H9 (cell line): ENCODE data around the gene ABCC4. TPM values are rescaled to one million over a fixed set of nuclear protein-coding genes. Genes with fewer than 3 reads are reported as not detected.

Experiments
- DNase-seq: peaks from one replicate; pipeline ENCODE4 v3.0.0-alpha.2; 2017
- H2AFZ ChIP-seq: one replicate; pipeline ENCODE4 v1.6.1; 2013; ENCODE audit warnings: mild to moderate bottlenecking, low read length, control low read depth, moderate library complexity
- H2AK5ac ChIP-seq: 2 replicates; pipeline ENCODE4 v1.6.1; 2013; ENCODE audit warnings: low read length, control low read depth, mixed read lengths; ENCODE audit not compliant: insufficient read length
- H2BK120ac ChIP-seq: one replicate; pipeline ENCODE4 v1.6.1; 2013; ENCODE audit warnings: low read depth, mild to moderate bottlenecking, low read length, control low read depth, inconsistent platforms; ENCODE audit not compliant: poor library complexity, severe bottlenecking
- H2BK12ac ChIP-seq: 2 replicates; pipeline ENCODE4 v1.6.1; 2013; ENCODE audit warnings: low read length, control low read depth, mixed read lengths, low read depth; ENCODE audit not compliant: insufficient read length
- H2BK15ac ChIP-seq: 2 replicates; pipeline ENCODE4 v1.6.1; 2013; ENCODE audit warnings: low read depth, low read length, control low read depth
- H2BK20ac ChIP-seq: one replicate; pipeline ENCODE4 v1.6.1; 2013; ENCODE audit warnings: low read depth, mild to moderate bottlenecking, low read length, control low read depth, inconsistent platforms; ENCODE audit not compliant: poor library complexity, severe bottlenecking
- H2BK5ac ChIP-seq: 2 replicates; pipeline ENCODE4 v1.6.1; 2013; ENCODE audit warnings: low read length, control low read depth, mixed read lengths; ENCODE audit not compliant: insufficient read length
- H3K14ac ChIP-seq: 2 replicates; pipeline ENCODE4 v1.6.1; 2013; ENCODE audit warnings: low read length, control low read depth; ENCODE audit not compliant: insufficient read depth
- H3K18ac ChIP-seq: 2 replicates; pipeline ENCODE4 v1.6.1; 2013; ENCODE audit warnings: low read depth, mild to moderate bottlenecking, mixed read lengths, low read length, control low read depth; ENCODE audit not compliant: insufficient read length
- H3K23ac ChIP-seq: 2 replicates; pipeline ENCODE4 v1.6.1; 2013; ENCODE audit warnings: low read length, control low read depth, mixed read lengths, low read depth; ENCODE audit not compliant: insufficient read length
- H3K23me2 ChIP-seq: 2 replicates; pipeline ENCODE4 v1.6.1; 2013; ENCODE audit warnings: low read depth, mild to moderate bottlenecking, mixed read lengths, low read length, control low read depth; ENCODE audit not compliant: insufficient read length, poor library complexity, severe bottlenecking
- H3K27ac ChIP-seq: 2 replicates; pipeline ENCODE4 v1.5.1; 2013; ENCODE audit warnings: low read length, control low read depth, mixed read lengths, low read depth; ENCODE audit not compliant: insufficient read length
- H3K27me3 ChIP-seq: 2 replicates; pipeline ENCODE4 v1.6.1; 2013; ENCODE audit warnings: low read length, control low read depth, inconsistent platforms; ENCODE audit not compliant: insufficient read depth
- H3K4ac ChIP-seq: 2 replicates; pipeline ENCODE4 v1.6.1; 2013; ENCODE audit warnings: low read depth, mild to moderate bottlenecking, control low read depth, inconsistent platforms, low read length, moderate library complexity
- H3K4me1 ChIP-seq: 2 replicates; pipeline ENCODE4 v1.6.1; 2013; ENCODE audit warnings: low read length, control low read depth, inconsistent platforms; ENCODE audit not compliant: insufficient read depth
- H3K4me2 ChIP-seq: 2 replicates; pipeline ENCODE4 v1.6.1; 2013; ENCODE audit warnings: low read length, control low read depth, mixed read lengths; ENCODE audit not compliant: insufficient read length, insufficient read depth
- H3K56ac ChIP-seq: 2 replicates; pipeline ENCODE4 v1.6.1; 2013; ENCODE audit warnings: low read depth, mild to moderate bottlenecking, mixed read lengths, low read length, control low read depth; ENCODE audit not compliant: insufficient read length
- H3K79me1 ChIP-seq: 2 replicates; pipeline ENCODE4 v1.6.1; 2013; ENCODE audit warnings: low read depth, mild to moderate bottlenecking, moderate library complexity, low read length, control low read depth, inconsistent platforms; ENCODE audit not compliant: insufficient read depth, poor library complexity, severe bottlenecking
- H3K79me2 ChIP-seq: 2 replicates; pipeline ENCODE4 v1.6.1; 2013; ENCODE audit warnings: low read length, control low read depth, inconsistent platforms; ENCODE audit not compliant: insufficient read depth
- H3K9ac ChIP-seq: 2 replicates; pipeline ENCODE4 v1.6.1; 2013; ENCODE audit warnings: low read length, control low read depth, mixed read lengths; ENCODE audit not compliant: insufficient read length; ENCODE audit errors: extremely low read depth
- H3K9me3 ChIP-seq: one replicate; pipeline ENCODE4 v1.6.1; 2013; ENCODE audit warnings: low read depth, low read length, inconsistent platforms; ENCODE audit not compliant: control insufficient read depth
- H3T11ph ChIP-seq: one replicate; pipeline ENCODE4 v1.6.1; 2013; ENCODE audit warnings: mild to moderate bottlenecking, low read length, control low read depth, inconsistent platforms
- H4K20me1 ChIP-seq: one replicate; pipeline ENCODE4 v1.6.1; 2013; ENCODE audit not compliant: control insufficient read depth, insufficient read length, insufficient read depth
- H4K5ac ChIP-seq: 2 replicates; pipeline ENCODE4 v1.6.1; 2013; ENCODE audit warnings: low read depth, mild to moderate bottlenecking, mixed read lengths, low read length, control low read depth; ENCODE audit not compliant: insufficient read length
- H4K8ac ChIP-seq: replicated peaks from 2 replicates; pipeline ENCODE4 v1.6.1; 2013; ENCODE audit warnings: low read length, control low read depth, mixed read lengths, low read depth; ENCODE audit not compliant: insufficient read length
- H4K91ac ChIP-seq: 2 replicates; pipeline ENCODE4 v1.6.1; 2013; ENCODE audit warnings: low read depth, mild to moderate bottlenecking, moderate library complexity, mixed read lengths, low read length, control low read depth; ENCODE audit not compliant: insufficient read length
- H3K27ac Mint-ChIP-seq, 3 experiments: 2 replicates in 2 of 3; 3 replicates in 1 of 3; pipeline ENCODE4 v1.8.0; 2020 to 2021; ENCODE audit warnings: mixed read lengths in 3 of 3, mild to moderate bottlenecking in 1 of 3, moderate library complexity in 1 of 3
- H3K27me3 Mint-ChIP-seq: 2 replicates; pipeline ENCODE4 v1.8.0; 2021; ENCODE audit warnings: low read depth, mild to moderate bottlenecking, moderate library complexity, mixed read lengths
- H3K36me3 Mint-ChIP-seq, 3 experiments: 2 replicates in 2 of 3; 3 replicates in 1 of 3; pipeline ENCODE4 v1.8.0; 2020 to 2021; ENCODE audit warnings: low read depth in 3 of 3, mixed read lengths in 3 of 3; ENCODE audit not compliant: insufficient read depth in 1 of 3
- H3K4me1 Mint-ChIP-seq, 2 experiments: 2 replicates each; pipeline ENCODE4 v1.8.0; 2020; ENCODE audit warnings: mixed read lengths in 2 of 2
- H3K4me3 Mint-ChIP-seq, 2 experiments: 2 replicates in 1 of 2; 3 replicates in 1 of 2; pipeline ENCODE4 v1.8.0; 2020 to 2021; ENCODE audit warnings: mild to moderate bottlenecking in 2 of 2, mixed read lengths in 2 of 2, moderate library complexity in 1 of 2
- H3K9me3 Mint-ChIP-seq, 2 experiments: 2 replicates in 1 of 2; 3 replicates in 1 of 2; pipeline ENCODE4 v1.8.0; 2020; ENCODE audit warnings: mild to moderate bottlenecking in 2 of 2, mixed read lengths in 2 of 2, moderate library complexity in 1 of 2
- WGBS: extraction: QIAGEN DNeasy Blood & Tissue Kit; methylation state at CpG from one replicate; pipeline ENCODE4 v1.1.7; 2013; ENCODE audit warnings: missing lambda C conversion rate, low lambda C conversion rate, mixed read lengths; ENCODE audit not compliant: insufficient read length; ENCODE audit errors: extremely low coverage; 5-methylcytosine and 5-hydroxymethylcytosine counted together
- total RNA-seq: library from RNA; stranded (reverse); gene quantifications from 2 replicates; pipeline ENCODE4 v1.2.1, GENCODE V29; 2021
- TF ChIP-seq, protein P1 (sequence below): fragments of 200-600 bp; sonication (generic); conservative IDR thresholded peaks from 3 replicates; pipeline ENCODE4 v1.8.0; 2021; ENCODE audit warnings: antibody characterized with exemption, mild to moderate bottlenecking

The ABCC4 gene
- total RNA-seq, 1 experiment from 2014 or later, result 5.9 TPM

DNA sequence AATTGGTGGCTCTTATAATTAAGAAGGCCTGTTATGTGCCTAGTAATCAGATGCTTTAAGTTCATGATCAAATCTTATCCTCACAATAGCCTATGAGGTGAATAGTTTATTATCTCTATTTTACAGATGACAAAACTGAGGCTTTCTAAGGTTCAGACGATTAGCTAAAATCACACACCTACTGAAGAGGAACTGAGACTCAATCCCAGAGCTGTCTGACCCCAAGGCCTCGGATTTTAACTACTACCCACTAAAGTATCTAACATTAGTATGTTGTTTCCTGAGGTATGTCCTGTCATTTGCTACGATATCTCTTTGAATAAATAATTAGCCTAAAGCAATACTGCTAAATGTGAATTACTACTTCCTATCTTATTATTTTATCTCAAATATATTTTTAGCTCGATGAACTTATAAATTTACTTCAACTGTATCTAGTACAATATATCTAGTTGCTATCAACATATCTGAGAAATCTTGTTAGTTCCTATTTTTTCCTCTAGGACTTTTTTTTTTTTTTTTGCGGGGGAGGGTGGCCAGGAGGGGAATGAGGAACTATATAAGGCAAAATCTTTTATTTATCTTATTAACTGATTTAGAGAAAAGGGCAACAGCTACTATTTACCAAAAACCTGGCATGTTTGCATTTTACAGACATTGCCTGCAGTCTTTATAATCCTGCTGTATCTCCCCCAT lies 118.5 kb downstream of the ABCC4 start:
- H3K27ac Mint-ChIP-seq, result no peak overlapping the region
- Histone ChIP-seq H4K91ac (no peak overlapping the region), H3K79me2 (no peaks in the 10 kb centered on the region), H4K20me1 (no peaks in the 10 kb centered on the region), H3K14ac (no peak overlapping the region), H2BK20ac (no peak overlapping the region), H3K18ac (no peak overlapping the region), H3T11ph (no peak overlapping the region), H4K5ac (no peak overlapping the region), H2BK12ac (no peak overlapping the region), H3K56ac (no peak overlapping the region), H3K4me2 (no peak overlapping the region), H2BK5ac (no peak overlapping the region), H3K27ac (no peak overlapping the region), H3K9me3 (no peaks in the 10 kb centered on the region), H4K8ac (no peak overlapping the region), H3K79me1 (no peaks in the 10 kb centered on the region), H3K4me1 (no peaks in the 10 kb centered on the region), H2BK120ac (no peak overlapping the region), H2AFZ (no peak overlapping the region), H2AK5ac (no peak overlapping the region), H3K27me3 (no peaks in the 10 kb centered on the region), H3K23me2 (no peaks in the 10 kb centered on the region), H3K9ac (no peak overlapping the region), H2BK15ac (no peak overlapping the region), H3K23ac (no peak overlapping the region), H3K4ac (no peak overlapping the region)
- no peak overlapping the region for H3K4me3 Mint-ChIP-seq
- no peaks in the 10 kb centered on the region for H3K36me3 Mint-ChIP-seq
- TF ChIP-seq, protein P1, sequence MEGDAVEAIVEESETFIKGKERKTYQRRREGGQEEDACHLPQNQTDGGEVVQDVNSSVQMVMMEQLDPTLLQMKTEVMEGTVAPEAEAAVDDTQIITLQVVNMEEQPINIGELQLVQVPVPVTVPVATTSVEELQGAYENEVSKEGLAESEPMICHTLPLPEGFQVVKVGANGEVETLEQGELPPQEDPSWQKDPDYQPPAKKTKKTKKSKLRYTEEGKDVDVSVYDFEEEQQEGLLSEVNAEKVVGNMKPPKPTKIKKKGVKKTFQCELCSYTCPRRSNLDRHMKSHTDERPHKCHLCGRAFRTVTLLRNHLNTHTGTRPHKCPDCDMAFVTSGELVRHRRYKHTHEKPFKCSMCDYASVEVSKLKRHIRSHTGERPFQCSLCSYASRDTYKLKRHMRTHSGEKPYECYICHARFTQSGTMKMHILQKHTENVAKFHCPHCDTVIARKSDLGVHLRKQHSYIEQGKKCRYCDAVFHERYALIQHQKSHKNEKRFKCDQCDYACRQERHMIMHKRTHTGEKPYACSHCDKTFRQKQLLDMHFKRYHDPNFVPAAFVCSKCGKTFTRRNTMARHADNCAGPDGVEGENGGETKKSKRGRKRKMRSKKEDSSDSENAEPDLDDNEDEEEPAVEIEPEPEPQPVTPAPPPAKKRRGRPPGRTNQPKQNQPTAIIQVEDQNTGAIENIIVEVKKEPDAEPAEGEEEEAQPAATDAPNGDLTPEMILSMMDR, result no peak
- peaks cover 9 to 12% of the 10 kb centered on the region in 2 experiments; a peak in 3 of 4 replicates for H3K4me1 Mint-ChIP-seq
- no peaks in the 10 kb centered on the region for H3K9me3 Mint-ChIP-seq
- WGBS, result no CpG with 5 or more reads among the region's 5 CpGs
- H3K27me3 Mint-ChIP-seq, result no peaks in the 10 kb centered on the region; the same call in 1 of the 2 replicates
- DNase-seq, result no peak
